K562 (cell line): ENCODE data around the gene DBNDD2. TPM values are rescaled to one million over a fixed set of nuclear protein-coding genes. Genes with fewer than 3 reads are reported as not detected.
A peak's percentile ranks its signal among the peaks of the same experiment; 100 is the strongest.

Experiments
- ASH1L ChIP-seq: fragments of 450-650 bp; IDR thresholded peaks from 2 replicates; pipeline ENCODE4 v1.6.1; 2018; ENCODE audit warnings: borderline replicate concordance, mild to moderate bottlenecking, low read depth; ENCODE audit not compliant: partially characterized antibody
- E2F8 ChIP-seq: fragments of 450-650 bp; IDR thresholded peaks from 2 replicates; pipeline ENCODE4 v1.7.1; 2018; ENCODE audit warnings: mild to moderate bottlenecking, low read depth; ENCODE audit not compliant: partially characterized antibody
- HNRNPL ChIP-seq: fragments of 200-400 bp; formaldehyde crosslinking; IDR thresholded peaks from 2 replicates; pipeline ENCODE4 v1.6.1; 2017; ENCODE audit warnings: low read depth, mild to moderate bottlenecking, low read length
- IFI16 ChIP-seq: fragments of 250-450 bp; sonication (Bioruptor Pico); IDR thresholded peaks from 2 replicates; pipeline ENCODE4 v2.1.2; 2022; ENCODE audit warnings: mild to moderate bottlenecking, inconsistent platforms
- JUND ChIP-seq, 2 experiments: IDR thresholded peaks; 2 replicates in 1 of 2; 3 replicates in 1 of 2; pipeline ENCODE4 v1.6.1; 2011; ENCODE audit warnings: borderline replicate concordance in 2 of 2, low read depth in 2 of 2, low read length in 2 of 2, improper control_type of control experiment in 1 of 2, missing biosample characterization in 1 of 2, missing genetic modification characterization in 1 of 2, missing genetic modification reagents in 1 of 2
- MIER1 ChIP-seq: fragments of 450-650 bp; IDR thresholded peaks from 2 replicates; pipeline ENCODE4 v1.6.1; 2016; ENCODE audit warnings: antibody characterized with exemption, mild to moderate bottlenecking, low read depth
- MYNN ChIP-seq, 2 experiments: sonication (generic); formaldehyde crosslinking in 1 of 2; IDR thresholded peaks; 2 replicates each; pipeline versions ENCODE4 v1.5.0 to v1.6.1; 2016 to 2020; ENCODE audit warnings: antibody characterized with exemption in 1 of 2, missing genetic modification reagents in 1 of 2
- NFIC ChIP-seq: fragments of 450-650 bp; IDR thresholded peaks from 2 replicates; pipeline ENCODE4 v1.6.1; 2017; ENCODE audit warnings: mild to moderate bottlenecking, inconsistent platforms
- PHF20 ChIP-seq: fragments of 450-650 bp; IDR thresholded peaks from 2 replicates; pipeline ENCODE4 v1.6.1; 2018; ENCODE audit not compliant: partially characterized antibody
- RCOR1 ChIP-seq, 2 experiments: IDR thresholded peaks; 2 replicates each; pipeline ENCODE4 v1.6.1; 2012; ENCODE audit warnings: low read depth in 2 of 2, low read length in 2 of 2, borderline replicate concordance in 1 of 2, improper control_type of control experiment in 1 of 2
- SFPQ ChIP-seq: fragments of 200-400 bp; formaldehyde crosslinking; IDR thresholded peaks from 2 replicates; pipeline ENCODE4 v1.6.1; 2017; ENCODE audit warnings: mild to moderate bottlenecking, low read depth, low read length, moderate library complexity
- TGIF2 ChIP-seq: sonication (generic); formaldehyde crosslinking; IDR thresholded peaks from 2 replicates; pipeline ENCODE4 v1.8.1; 2022; ENCODE audit warnings: mild to moderate bottlenecking, missing genetic modification reagents, moderate library complexity
- THAP12 ChIP-seq: fragments of 250-450 bp; sonication (Bioruptor Pico); IDR thresholded peaks from 2 replicates; pipeline ENCODE4 v1.9.0; 2021; ENCODE audit warnings: mild to moderate bottlenecking, inconsistent platforms
- THRAP3 ChIP-seq: fragments of 450-650 bp; IDR thresholded peaks from 2 replicates; pipeline ENCODE4 v1.6.1; 2016; ENCODE audit warnings: mild to moderate bottlenecking, inconsistent platforms, borderline replicate concordance
- TSC22D4 ChIP-seq: fragments of 450-650 bp; IDR thresholded peaks from 2 replicates; pipeline ENCODE4 v1.6.1; 2016; ENCODE audit warnings: missing genetic modification characterization, missing biosample characterization, control low read depth
- ZBTB43 ChIP-seq: sonication (generic); formaldehyde crosslinking; IDR thresholded peaks from 2 replicates; pipeline ENCODE4 v1.8.0; 2023; ENCODE audit warnings: mild to moderate bottlenecking, missing genetic modification reagents
- ZNF695 ChIP-seq: fragments of 450-650 bp; formaldehyde crosslinking; IDR thresholded peaks from 2 replicates; pipeline ENCODE4 v1.4.0; 2020; ENCODE audit warnings: mild to moderate bottlenecking, moderate library complexity
- polyA plus RNA-seq, 8 experiments: library from polyadenylated mRNA; depleted of rRNA in 4 of 8; stranded (reverse) in 5 of 8; unstranded in 3 of 8; fragments of >200 nt; fragmentation: Nextera tagmentation in 2 of 8; fragmentation: Illumina TruSeq in 1 of 8; extraction: Ambion mirVana in 2 of 8; extraction: Trizol in 1 of 8; gene quantifications; 2 replicates each; pipeline versions ENCODE4 v1.2.1 to v1.2.3, GENCODE V29; 2011 to 2014; ENCODE audit warnings: inconsistent platforms in 1 of 8, missing spikeins in 1 of 8
- total RNA-seq, 7 experiments: library from RNA; depleted of rRNA in 6 of 7; stranded (reverse); fragments of >200 nt in 6 of 7; fragmentation: Illumina TruSeq in 2 of 7; extraction: Trizol in 2 of 7; gene quantifications; 2 replicates each; pipeline versions ENCODE4 v1.2.1 to v1.2.3, GENCODE V29; 2011 to 2021; ENCODE audit warnings: low replicate concordance in 1 of 7

Gene DBNDD2
- total and polyA plus RNA-seq, 9 of the 15 experiments (the other 6 are each of a cell fraction or from before 2014, with no cell fraction given): 12.8 to 64.0 (median 35.8) TPM

GRCh38 chr20:45427236-45428149, 19.4 kb downstream of the DBNDD2 start (continued):
- TF ChIP-seq THAP12: no peak
- no peak for TF ChIP-seq ZBTB43
- TF ChIP-seq PHF20: no peak
- no peak for TF ChIP-seq SFPQ
- TF ChIP-seq NFIC: peak; percentile 54
- no peak for TF ChIP-seq TGIF2
- no peak for TF ChIP-seq THRAP3
- no peak for TF ChIP-seq HNRNPL
- TF ChIP-seq MYNN (IDR thresholded peaks at IDR 0.05): no peak
- no peak for TF ChIP-seq MYNN (CRISPR knock-in tag; IDR thresholded peaks at IDR 0.05)
- peak in 1 of 2 experiments; percentile 43; a peak in 1 of 4 replicates for TF ChIP-seq RCOR1 (IDR thresholded peaks at IDR 0.05; ENCODE audit: borderline replicate concordance in 1 of 2, low read depth in 2 of 2, low read length in 2 of 2)
- TF ChIP-seq JUND (IDR thresholded peaks at IDR 0.05; ENCODE audit: borderline replicate concordance, low read depth, low read length): no peak
- TF ChIP-seq JUND (tag; IDR thresholded peaks at IDR 0.05; ENCODE audit: borderline replicate concordance, low read depth, low read length): no peak
- no peak for TF ChIP-seq E2F8
- TF ChIP-seq IFI16 (CRISPR knock-in tag): no peak
- TF ChIP-seq ASH1L: no peak
- TF ChIP-seq ZNF695: no peak
- TF ChIP-seq MIER1: no peak
- TF ChIP-seq TSC22D4 (tag): no peak
